Thyroid gland (tissue), 4 donors: ENCODE measurements around the gene NDUFB2.

Source experiments
- CTCF ChIP-seq, 6 experiments: fragments of 200-600 bp in 3 of 6; fragments of 450-650 bp in 3 of 6; sonication (generic) in 3 of 6; IDR thresholded peaks; one replicate each; pipeline ENCODE4 v1.5.1; 2016 to 2019; ENCODE audit warnings: antibody characterized with exemption in 6 of 6, mild to moderate bottlenecking in 2 of 6, inconsistent platforms in 1 of 6, moderate library complexity in 1 of 6
- POLR2A ChIP-seq, 2 donors: fragments of 450-650 bp; IDR thresholded peaks; one replicate each; pipeline ENCODE4 v1.6.1; 2017; ENCODE audit warnings: antibody characterized with exemption in 2 of 2, mild to moderate bottlenecking in 2 of 2, moderate library complexity in 1 of 2

- TF ChIP-seq CTCF (IDR thresholded peaks at IDR 0.05) (no peak), POLR2A (IDR thresholded peaks at IDR 0.05) (no peak)
Observed at GRCh38 chr7:140679186-140679585, 17.3 kb upstream of the NDUFB2 start.
